NCI-H2227 (cell line): ENCODE measurements around the gene WDR7.

Experiments used
- DNase-seq: peaks from one replicate; lab custom pipeline; 2025; ENCODE audit not compliant: unreplicated experiment; lab: John Stamatoyannopoulos, UW

The WDR7 gene

DNA sequence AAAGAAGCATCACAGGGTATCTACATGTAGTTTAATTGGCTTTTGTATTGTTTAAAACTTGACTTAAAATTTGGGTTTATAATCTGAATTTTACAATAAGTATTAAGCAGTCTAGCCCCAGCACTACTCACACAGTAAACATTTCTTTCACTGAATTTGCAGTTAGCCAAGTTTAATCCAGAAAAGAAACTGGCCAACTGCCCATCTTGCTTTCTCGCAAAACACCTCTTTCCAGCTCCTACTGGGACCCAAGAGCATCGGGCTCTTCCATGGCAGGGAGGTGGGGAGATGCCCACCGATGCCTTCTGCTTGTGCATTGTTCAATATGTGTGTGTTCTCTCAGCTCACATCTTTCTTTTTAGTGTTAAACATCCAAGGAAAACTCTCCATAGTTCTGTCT, 283.0 kb downstream of the WDR7 start:
- DNase-seq: no peak

DNA sequence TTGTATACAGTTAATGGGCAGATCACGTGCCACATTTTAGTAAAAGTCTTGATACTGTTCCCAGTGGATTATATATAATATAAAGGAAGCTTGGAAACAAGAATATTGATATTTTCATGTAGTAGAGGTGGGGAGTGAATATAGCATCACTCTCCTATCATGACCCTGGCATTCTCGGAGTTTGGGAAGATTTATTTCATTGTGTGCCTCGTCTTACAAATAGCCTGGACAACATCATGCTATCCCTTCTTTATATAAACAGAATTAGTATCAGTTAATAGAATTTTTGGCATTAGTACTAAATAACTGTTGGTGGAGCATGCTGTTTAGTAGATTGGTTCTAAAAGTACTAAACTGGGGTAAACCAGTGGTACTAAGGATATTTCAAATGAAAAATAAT, 283.7 kb downstream of the WDR7 start:
- DNase-seq: no peak

DNA sequence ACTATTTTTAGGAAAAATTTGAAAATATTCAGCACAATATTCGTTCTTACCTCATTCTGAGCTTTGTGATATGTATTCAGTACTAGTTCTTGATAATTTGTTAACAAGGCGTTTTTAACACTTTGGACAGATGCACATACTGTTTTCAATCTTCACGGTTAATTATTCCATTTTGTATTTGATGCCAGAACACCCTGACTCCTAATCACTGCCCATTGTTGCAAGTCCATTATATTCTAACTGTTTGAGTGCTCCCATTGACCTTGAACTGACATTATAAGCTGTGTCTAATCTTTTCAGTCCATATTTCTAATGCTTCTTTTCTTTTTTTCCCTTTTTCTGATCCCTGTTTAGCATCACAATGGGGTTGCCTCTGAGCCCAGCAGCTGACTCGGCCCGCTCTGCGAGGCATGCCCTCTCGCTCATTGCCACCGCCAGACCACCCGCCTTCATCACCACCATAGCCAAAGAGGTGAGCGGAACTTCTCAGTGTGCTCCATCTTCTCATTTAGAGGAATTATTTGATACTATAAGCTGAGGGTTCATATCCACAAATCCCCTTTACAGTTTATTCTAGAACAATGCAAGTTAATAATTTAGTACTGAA, 284.4 kb downstream of the WDR7 start:
- DNase-seq: peak; percentile 11

- no peak for DNase-seq
These were observed 285.3 kb downstream of the WDR7 start for GRCh38 chr18:56936457-56936856.

DNA sequence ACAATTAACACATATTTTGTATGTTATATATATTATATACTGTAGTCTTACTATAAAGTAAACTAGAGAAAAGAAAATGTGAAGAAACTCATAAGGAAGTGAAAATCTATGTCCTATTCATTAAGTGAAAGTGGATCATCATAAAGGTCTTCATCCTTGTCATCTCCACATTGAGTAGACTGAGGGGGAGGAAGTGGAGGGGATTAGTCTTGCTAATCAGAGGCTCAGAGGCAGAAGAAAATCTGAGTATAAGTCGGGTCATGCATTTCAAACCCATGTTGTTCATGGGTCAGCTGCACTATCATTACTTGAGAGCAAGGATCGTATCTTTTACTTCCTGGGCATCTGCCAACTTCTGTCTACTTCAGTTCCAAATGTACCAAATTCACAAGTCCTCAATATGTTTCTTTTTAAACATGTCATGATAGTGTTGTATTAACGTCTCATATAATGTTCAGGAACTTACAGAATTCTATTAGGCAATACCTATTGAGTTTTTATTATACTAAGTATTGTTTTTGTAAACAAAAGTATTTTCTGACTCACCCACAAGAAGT, 286.8 kb downstream of the WDR7 start:
- DNase-seq: no peak

DNA sequence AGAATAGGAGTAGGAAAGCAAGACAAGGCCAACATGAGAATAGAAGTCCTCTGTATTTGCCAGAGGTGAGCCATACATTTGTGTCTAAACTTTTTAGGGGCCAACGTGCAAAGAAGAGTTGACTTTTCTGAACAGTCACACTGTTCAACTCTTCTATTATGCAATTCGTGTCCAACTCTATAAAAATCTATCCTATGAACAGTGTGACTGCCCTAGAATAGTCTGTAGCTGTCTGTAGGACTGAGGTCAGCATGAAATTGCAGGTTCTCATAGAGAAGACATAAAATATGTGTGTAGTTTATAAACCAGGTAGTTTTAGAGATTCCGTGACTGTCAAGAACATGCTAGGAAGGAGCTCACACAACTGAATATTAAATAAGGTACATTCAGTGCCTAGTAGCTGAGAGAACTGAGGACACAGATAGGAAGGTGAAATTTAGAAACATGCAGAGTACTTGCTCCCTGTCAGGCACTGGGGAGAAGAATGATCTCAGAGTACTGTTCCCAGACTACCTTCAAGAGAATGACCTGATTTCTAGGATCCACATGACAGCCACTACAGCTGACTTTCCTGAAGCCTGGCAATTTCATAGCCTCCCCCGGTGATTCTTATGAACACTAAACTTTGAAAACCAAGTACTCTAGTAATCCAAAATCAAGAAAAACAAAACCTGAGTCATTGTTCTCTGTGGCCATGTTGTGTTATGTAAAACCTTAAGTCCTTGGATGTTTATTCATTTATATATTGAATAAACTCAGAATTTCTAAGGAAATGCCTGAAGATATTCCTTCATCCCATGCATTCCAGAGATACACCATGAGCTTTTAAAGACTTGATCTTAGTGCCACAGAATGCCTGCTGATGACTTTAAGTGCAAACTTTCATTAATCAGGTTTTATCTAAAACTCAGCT, 294.3 kb downstream of the WDR7 start:
- DNase-seq: no peak

DNA sequence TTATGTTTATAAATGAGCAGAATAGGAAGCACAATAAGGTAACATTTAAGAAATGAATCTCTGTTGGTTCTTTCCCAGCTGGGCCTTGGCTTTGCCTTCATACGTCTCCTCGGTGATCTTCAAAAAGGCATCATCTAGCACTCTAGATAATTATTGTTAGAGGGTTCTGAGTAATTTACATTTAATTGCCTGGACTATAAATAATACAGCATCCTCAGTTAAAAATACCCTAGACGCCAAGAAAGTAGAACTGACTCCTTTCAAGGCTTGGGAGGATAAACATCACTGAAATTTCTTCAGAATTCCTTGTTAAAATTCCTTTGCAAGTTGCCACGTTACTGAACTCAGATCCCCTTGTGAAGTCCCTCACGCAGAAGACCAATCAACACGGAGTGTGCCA, 296.1 kb downstream of the WDR7 start:
- DNase-seq: no peak

DNA sequence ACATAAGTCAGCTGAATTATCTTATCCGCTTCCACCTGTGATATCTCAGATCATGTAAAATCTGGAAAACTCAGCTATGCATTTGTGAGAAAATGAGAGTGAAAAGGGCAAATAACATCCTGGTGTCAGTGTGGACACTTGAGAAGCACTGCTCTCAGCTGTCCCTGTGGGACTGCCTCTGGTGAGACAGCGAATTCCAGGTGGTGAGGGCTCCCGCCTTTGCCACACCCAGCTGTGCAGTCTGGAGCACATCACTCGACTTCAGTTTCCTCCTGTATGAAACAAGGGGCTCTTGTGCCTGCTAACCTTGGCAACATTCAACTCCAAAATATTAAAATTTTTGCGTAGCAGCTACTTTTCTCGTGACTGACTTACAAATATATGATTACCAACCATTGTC, 300.9 kb downstream of the WDR7 start:
- peak; percentile 5 for DNase-seq

DNA sequence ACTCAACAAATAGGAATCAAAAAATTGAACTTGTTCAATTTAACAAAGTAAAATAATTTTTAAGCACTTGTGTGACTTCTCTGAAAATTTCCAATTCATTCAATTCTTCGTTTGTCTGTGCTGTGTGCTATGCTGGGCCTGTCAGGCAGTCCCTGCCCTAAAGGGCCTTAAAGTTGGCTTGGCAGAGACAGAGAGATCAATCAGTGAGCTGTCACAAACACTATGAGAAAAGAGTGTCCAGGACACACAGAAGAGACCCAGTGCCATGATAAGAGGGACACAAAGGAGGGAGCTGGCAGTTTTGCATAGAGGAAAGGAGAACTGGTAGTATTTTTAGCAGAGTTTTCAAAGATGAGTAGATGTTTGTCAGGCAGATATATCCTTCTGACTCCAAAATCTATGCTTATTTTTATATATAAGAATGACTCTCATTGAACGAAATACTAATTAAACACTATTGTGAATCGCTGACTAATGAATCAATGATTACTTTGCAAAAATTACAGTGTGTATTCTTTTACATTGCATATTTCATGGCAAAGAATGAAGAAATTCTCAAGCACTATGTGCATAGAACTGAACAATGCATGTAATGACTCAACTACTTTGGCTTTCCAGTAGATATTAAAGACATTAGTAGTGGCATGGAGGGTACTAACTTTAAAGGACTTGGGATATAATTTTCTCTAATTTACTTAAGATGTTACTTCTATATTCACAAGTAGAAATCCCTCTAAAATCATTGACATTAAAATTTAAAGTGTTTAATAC, 302.5 kb downstream of the WDR7 start:
- DNase-seq: no peak

DNA sequence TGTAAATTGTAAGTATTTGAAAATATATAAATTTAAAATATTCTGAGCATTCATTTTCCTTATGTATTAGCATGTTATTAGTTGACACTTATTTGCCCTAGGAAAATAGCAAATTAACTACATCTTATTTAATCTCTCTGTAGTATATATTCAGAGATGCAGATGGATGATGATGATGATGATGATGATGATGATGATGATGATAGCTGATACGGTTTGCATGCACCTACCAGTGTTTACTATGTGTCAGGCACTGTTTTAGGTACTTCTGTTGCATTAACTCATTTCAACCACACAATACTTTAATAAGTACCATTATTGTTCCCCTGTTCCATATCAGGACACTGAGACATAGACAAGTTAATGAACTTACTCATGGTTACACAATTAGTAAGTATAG, 304.3 kb downstream of the WDR7 start:
- no peak for DNase-seq

- DNase-seq: no peak
These were observed 308.0 kb downstream of the WDR7 start for GRCh38 chr18:56959120-56959519.

DNA sequence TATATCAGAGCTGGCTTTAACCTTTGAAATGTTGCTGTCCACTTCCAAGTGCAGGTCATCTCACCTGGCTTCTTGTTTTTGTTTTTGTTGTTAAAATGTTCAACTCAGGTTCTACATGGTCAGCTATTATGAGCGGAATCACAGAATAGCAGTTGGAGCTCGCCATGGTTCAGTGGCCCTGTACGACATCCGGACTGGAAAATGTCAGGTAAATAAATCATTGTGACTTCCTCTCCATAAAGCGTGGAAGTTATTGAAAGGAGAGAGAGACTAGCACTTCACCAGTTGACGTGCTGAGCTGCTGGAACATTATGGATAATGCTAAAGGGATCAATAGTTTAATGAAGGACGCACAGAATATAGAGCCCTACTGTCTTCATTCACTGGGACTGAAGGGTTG, 311.2 kb downstream of the WDR7 start:
- no peak for DNase-seq

DNA sequence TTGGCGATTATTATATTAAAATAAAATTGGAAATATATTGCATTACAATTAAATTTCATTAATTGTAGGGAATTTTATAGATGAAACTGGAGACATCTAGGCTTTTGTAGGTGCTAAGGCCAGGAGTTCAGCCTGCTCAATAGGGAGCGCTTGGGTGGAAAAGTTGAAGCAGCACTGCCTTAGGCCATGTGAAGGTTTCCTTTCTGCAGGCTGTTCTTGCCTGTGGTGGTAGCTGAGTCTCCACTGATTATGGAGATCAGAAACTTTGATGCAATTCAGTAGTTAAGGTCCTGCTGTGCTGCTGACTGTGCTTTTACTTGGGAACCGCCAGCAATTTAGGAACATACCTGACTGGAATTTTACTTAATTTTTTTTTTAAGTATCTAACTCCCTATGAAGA, 315.9 kb downstream of the WDR7 start:
- DNase-seq: no peak

GRCh38 chr18:56973487-56973886, 322.3 kb downstream of the WDR7 start:
- DNase-seq: no peak

DNA sequence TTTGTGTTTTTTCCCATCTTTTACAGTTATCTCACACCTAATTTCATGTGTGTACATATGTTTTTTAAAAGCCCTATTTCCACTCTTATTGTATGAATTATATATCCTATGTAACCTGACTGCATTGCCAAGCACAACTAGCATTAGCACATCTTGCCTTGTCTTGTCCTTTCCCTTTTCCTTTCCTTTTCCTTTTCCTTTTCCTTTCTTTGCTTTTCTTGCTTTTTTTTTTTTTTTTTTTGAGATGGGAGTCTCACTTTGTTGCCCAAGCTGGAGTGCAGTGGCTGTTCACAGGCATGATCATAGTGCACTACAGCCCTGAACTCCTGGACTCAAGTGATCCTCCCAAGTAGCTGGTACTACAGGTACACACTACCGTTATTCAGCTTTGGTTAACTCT, 323.0 kb downstream of the WDR7 start:
- no peak for DNase-seq

- no peak for DNase-seq
These were observed 324.1 kb downstream of the WDR7 start for GRCh38 chr18:56975276-56975675.

DNA sequence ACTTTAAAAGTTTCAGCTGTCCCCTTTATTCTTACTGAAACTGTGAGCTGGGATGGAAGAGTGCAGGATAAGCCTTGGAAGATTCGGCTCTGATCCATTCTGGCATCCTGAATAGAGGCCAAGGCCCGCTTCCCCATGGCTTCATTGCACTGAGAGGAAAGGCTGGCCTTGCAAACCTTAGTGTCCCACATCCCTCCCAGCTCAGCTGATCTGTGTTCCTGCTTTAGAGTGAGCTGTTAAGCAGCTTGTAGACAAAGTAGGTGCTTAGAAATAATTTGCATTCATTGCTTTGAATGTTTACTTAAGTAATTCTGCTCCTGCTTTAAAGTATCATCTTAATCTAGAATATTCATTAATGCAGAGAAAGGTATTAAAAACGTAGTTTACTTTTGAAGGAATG, 326.1 kb downstream of the WDR7 start:
- DNase-seq: no peak

- DNase-seq: no peak
These were observed 326.6 kb downstream of the WDR7 start for GRCh38 chr18:56977771-56978170.

DNA sequence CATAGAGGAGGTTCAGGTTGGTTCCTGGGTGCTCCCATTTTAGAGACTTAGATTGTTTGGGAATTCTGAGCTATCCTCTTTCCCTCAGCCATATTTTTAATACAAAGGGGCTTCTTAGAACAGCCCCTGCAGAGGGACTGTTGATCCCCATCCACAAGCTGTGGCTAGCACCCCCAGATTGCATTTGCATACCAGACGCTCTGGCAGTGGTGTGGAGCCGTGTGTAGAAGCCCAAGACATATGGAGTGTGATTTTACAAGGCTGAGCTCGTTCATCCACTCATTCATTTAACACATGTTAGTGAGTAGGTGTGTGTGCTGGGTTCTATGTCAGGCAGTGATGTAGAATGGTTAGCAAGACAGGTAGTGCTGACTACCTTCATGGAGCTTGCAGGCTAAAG, 329.0 kb downstream of the WDR7 start:
- no peak for DNase-seq

GRCh38 chr18:56982766-56983165, 331.6 kb downstream of the WDR7 start:
- DNase-seq: peak; percentile 29

- DNase-seq: no peak
These were observed 332.3 kb downstream of the WDR7 start for GRCh38 chr18:56983275-56983992.
